Mucosa of descending colon (tissue), 3 donors: Measurements from ENCODE around the gene SLTM. TPM values are rescaled to one million over a fixed set of nuclear protein-coding genes. Genes with fewer than 3 reads are reported as not detected.
A peak's percentile ranks its signal among the peaks of the same experiment; 100 is the strongest.

Source experiments
- ATAC-seq: fragments of 200-7000 bp; cut with Tn5 transposase; one replicate; pipeline ENCODE4 v1.9.1; 2020; ENCODE audit warnings: mild to moderate bottlenecking, moderate library complexity
- DNase-seq, 3 donors: peaks; one replicate each; pipeline ENCODE4 v3.0.0-alpha.2; 2020
- H3K36me3 ChIP-seq: fragments of 200-600 bp; one replicate; pipeline ENCODE4 v1.8.0; 2021; ENCODE audit warnings: low read depth, mild to moderate bottlenecking
- H3K4me1 ChIP-seq: fragments of 200-600 bp; one replicate; pipeline ENCODE4 v1.8.0; 2021; ENCODE audit warnings: low read depth, mild to moderate bottlenecking
- H3K4me3 ChIP-seq: fragments of 200-600 bp; one replicate; pipeline ENCODE4 v1.8.0; 2021; ENCODE audit warnings: mild to moderate bottlenecking
- H3K9me3 ChIP-seq: fragments of 200-600 bp; one replicate; pipeline ENCODE4 v1.8.0; 2021; ENCODE audit warnings: mild to moderate bottlenecking
- intact Hi-C, 2 donors: fragments of 100-400 bp; cut with DNase I in 1 of 2; cut with micrococcal nuclease in 1 of 2; formaldehyde crosslinking; loops; one replicate each; pipeline versions ENCODE4 v1.11.0 to v1.11.1; 2022; cut with DNase I, micrococcal nuclease
- total RNA-seq, 3 donors: library from RNA; stranded (reverse); fragmentation: NEBNext Ultra II Directional in 2 of 3; extraction: Animal tissue kit (Norgen Biotek cat#: 25700) in 2 of 3; gene quantifications; one replicate each; pipeline versions ENCODE4 v1.2.1 to v1.2.4, GENCODE V29; 2021 to 2023
- TF ChIP-seq, protein P1 (sequence below): fragments of 200-600 bp; IDR thresholded peaks from one replicate; pipeline ENCODE4 v1.8.0; 2022; ENCODE audit warnings: antibody characterized with exemption, mild to moderate bottlenecking
- donor health status: DM: no; HTN: no; CAD: no; lungs with moderate emphysema.
- donor health status: DM: no; HTN: no; CAD: no.
- donor health status: DM: no; HTN: yes; CAD: no.

The SLTM gene
- total RNA-seq, 3 donors from 2014 or later = 75.6 to 94.7 (median 82.8) TPM

DNA sequence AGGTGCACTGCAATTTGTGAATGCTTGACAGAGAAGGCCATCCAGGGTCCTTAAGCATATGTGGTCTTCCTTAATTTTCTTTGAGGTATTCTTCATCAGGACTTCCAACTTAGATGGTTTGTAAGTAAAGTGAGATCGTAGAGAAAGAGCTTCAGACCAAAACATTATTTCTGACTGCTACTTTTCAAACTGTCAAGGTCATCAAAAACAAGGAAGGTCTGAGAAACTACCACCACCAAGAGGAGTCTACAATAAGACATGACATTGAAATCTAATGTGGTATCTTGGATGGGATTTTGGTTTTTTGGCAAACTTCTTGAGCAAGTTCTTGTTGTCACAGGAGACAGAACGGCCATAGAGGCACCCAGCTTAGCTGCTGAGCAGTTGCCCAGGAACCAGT lies 34.0 kb upstream of the SLTM start:
- Histone ChIP-seq H3K4me1 (no peaks in the 10 kb centered on the region), H3K4me3 (no peak overlapping the region), H3K9me3 (no peaks in the 10 kb centered on the region), H3K36me3 (no peaks in the 10 kb centered on the region)
- ATAC-seq (no peak), DNase-seq (no peak)
- TF ChIP-seq, protein P1, sequence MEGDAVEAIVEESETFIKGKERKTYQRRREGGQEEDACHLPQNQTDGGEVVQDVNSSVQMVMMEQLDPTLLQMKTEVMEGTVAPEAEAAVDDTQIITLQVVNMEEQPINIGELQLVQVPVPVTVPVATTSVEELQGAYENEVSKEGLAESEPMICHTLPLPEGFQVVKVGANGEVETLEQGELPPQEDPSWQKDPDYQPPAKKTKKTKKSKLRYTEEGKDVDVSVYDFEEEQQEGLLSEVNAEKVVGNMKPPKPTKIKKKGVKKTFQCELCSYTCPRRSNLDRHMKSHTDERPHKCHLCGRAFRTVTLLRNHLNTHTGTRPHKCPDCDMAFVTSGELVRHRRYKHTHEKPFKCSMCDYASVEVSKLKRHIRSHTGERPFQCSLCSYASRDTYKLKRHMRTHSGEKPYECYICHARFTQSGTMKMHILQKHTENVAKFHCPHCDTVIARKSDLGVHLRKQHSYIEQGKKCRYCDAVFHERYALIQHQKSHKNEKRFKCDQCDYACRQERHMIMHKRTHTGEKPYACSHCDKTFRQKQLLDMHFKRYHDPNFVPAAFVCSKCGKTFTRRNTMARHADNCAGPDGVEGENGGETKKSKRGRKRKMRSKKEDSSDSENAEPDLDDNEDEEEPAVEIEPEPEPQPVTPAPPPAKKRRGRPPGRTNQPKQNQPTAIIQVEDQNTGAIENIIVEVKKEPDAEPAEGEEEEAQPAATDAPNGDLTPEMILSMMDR = no peak
- intact Hi-C loops = no loop called here

DNA sequence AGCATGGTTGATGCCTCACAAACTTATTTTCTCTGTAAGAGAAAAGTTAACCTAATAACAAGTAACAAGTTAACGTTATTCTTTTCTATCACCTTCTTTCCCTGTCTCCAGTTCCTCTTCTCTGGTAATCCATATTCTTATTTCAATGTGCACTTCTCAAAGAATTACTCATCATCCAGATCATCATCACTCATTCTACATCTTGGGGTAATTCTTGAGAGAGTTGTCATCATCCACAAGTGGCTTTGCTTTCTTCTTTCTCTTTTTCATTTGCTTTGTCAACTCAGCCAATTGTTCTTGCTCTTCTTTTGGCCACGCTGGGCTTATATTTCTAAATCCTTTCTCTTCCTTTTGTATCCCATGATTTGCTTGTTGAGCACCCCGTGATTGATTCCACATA lies 33.2 kb upstream of the SLTM start:
- intact Hi-C loops = no loop called here
- Histone ChIP-seq H3K4me3 (no peak overlapping the region), H3K9me3 (no peaks in the 10 kb centered on the region), H3K36me3 (no peaks in the 10 kb centered on the region), H3K4me1 (no peaks in the 10 kb centered on the region)
- ATAC-seq (no peak), DNase-seq (no peak)
- TF ChIP-seq, protein P1 = no peak

DNA sequence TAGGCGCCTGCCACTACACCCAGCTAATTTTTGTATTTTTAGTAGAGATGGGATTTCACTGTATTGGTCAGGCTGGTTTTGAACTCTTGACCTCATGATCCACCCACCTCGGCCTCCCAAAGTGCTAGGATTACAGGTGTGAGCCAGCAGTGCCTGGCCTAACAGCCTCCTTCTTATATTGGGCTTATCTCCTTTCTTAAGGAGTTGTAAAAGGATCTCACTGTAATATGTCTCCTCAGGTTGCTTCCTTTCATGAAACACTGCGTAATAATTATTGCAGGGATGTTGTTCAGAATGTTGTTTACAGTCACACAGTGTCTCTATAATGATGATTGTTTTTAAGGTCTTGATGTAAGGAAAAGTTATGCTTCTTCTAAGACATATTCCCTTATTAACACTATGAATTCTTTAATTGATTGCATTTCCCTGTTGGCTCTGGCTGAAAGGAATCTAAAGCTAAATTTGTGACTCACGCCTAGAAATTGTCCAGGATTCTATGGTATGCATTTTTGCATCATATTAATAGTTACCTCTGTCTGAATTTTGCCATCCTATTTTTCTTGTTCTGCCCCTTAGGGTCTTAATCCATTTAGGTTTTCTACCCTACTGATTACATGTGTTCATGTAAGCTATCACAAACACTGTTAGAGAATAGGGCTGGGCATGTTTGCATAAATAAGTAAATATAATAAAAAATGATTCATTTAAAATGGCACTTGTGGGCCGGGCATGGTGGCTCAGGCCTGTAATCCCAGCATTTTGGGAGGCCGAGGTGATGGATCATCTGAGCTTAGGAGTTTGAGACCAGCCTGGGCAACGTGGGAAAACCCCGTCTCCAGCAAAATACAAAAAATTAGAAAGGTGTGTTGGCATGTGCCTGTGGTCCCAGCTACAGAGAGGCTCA lies 29.4 kb upstream of the SLTM start:
- ATAC-seq = peak; percentile 74
- TF ChIP-seq, protein P1 = no peak
- intact Hi-C loops = no loop called here
- no peak for DNase-seq
- no peaks in the 10 kb centered on the region for H3K9me3 ChIP-seq
- no peak overlapping the region for H3K4me3 ChIP-seq
- no peaks in the 10 kb centered on the region for H3K36me3 ChIP-seq
- H3K4me1 ChIP-seq = no peaks in the 10 kb centered on the region

DNA sequence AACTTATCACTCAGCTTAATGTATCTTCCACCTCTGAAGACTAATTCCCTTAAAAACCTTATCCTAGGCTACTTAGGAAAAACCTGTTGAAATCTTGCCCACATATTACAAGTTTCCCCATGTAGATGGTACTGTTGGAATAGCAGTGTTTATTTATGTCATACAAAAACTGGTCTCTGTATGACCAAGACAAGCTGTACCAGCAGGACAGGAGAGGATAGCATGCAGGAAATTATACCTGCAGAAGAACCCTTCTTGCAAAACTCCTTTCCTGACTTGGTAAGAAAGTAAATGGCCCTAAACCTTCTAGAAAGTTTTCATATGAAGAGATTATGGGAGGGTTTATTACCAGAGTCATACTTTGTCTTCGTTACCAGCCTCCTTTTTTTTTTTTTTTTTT lies 28.7 kb upstream of the SLTM start:
- no peak for DNase-seq
- H3K9me3 ChIP-seq = no peaks in the 10 kb centered on the region
- no peak overlapping the region for H3K4me3 ChIP-seq
- ATAC-seq = no peak
- no peaks in the 10 kb centered on the region for H3K4me1 ChIP-seq
- intact Hi-C loops = no loop called here
- H3K36me3 ChIP-seq = no peaks in the 10 kb centered on the region
- TF ChIP-seq, protein P1 = no peak

DNA sequence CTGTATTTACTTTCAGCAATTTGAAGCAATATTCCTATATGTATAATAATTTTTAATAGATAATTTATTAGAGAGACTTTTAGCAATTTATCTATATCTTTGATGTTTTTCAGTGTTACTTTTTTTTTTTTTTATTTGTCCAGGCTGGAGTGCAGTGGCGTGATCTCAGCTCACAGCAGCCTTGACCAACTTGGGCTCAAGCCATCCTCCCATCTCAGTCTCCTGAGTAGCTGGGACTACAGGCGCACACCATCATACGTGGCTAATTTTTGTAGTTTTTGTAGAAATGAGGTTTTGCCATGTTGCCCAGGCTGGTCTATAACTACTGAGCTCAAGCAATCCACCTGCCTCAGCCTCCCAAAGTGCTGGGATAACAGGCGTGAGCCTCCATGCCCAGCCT lies 25.3 kb upstream of the SLTM start:
- intact Hi-C loops = no loop called here
- Histone ChIP-seq H3K4me3 (no peak overlapping the region), H3K36me3 (no peaks in the 10 kb centered on the region), H3K4me1 (no peaks in the 10 kb centered on the region), H3K9me3 (no peaks in the 10 kb centered on the region)
- DNase-seq (no peak), ATAC-seq (no peak)
- TF ChIP-seq, protein P1 = no peak
